ENCODE measurements around the gene OR2AP1. TPM values are rescaled to one million over a fixed set of nuclear protein-coding genes. Genes with fewer than 3 reads are reported as not detected.

Gene OR2AP1
- polyA plus RNA-seq, 3 donors = not detected

DNA sequence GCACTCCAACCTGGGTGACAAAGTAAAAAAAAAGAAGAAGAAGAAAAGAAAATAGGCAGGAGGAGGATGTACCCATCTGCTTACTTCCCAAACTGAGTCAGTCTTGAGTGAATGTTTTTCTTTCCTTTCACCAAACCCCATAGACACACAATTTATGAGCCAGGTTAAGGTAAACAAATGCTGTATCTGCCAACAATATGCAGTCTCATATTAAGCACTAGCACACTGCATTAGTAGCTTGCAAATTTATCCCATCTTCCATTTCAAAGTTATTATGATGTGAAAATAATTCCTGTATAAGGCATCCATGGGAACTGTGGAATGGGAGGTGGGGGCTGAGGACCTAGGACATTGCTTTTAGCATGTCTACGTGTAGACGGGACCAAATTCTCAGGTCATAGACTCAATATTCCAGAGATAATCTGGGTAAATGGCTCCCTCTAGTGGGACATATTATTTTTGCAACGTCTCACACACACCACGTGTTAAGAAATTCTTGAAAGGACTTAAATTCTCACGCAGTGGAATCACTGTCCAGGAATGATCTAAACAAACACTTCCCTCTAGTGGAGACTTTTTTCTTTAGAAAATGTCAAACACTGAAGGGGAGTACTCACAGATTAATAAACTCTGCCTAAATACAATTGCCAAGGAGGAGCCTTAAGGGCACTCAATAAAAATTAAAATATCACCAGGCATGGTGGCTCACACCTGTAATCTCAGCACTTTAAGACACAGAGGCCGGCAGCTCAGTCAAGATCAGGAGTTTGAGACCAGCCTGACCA is 47.3 kb downstream of the OR2AP1 start:
- Histone ChIP-seq H3K36me3 (replicated peaks in 1 of 2; ENCODE audit: control insufficient read depth in 1 of 2, insufficient read depth in 2 of 2, low read length in 2 of 2) (no peaks in the 10 kb centered on the region), H3K9ac (ENCODE audit: insufficient read depth, low read length, poor library complexity, severe bottlenecking) (no peak overlapping the region), H3K27me3 (ENCODE audit: control insufficient read depth in 2 of 2, insufficient read depth in 2 of 2, low read length in 2 of 2) (peaks cover 0 to 2% of the 10 kb centered on the region in 2 donors), H3K9me3 (replicated peaks in 1 of 2; ENCODE audit: control insufficient read depth in 1 of 2, insufficient read depth in 1 of 2, low read length in 2 of 2) (peaks cover 8 to 21% of the 10 kb centered on the region in 2 donors), H3K4me1 (ENCODE audit: control insufficient read depth in 1 of 2, insufficient read depth in 2 of 2, low read length in 2 of 2) (peaks cover 0 to 7% of the 10 kb centered on the region in 2 donors), H3K27ac (ENCODE audit: low read depth in 1 of 2, low read length in 2 of 2) (no peak overlapping the region), H3K79me2 (ENCODE audit: insufficient read depth, low read length) (no peaks in the 10 kb centered on the region), H3K4me3 (replicated peaks in 1 of 3; ENCODE audit: low read depth in 2 of 3, low read length in 3 of 3) (no peak overlapping the region), H3K4me2 (replicated peaks; ENCODE audit: extremely low read depth, low read length, poor library complexity, severe bottlenecking) (no peak overlapping the region), H4K20me1 (ENCODE audit: insufficient read depth, low read length) (no peaks in the 10 kb centered on the region), H2AFZ (ENCODE audit: insufficient read depth, low read depth, low read length, poor library complexity, severe bottlenecking) (no peak overlapping the region)
- DNase-seq = peak; percentile 76 to 91 (median 83)
- intact Hi-C loops (cut with micrococcal nuclease) = loop anchor here (5.0 kb wide), 2 partner anchors 38 to 427 kb away; no protein-coding TSS in a partner anchor
- peaks cover 1 to 13% (median 8%) of the 10 kb centered on the region in 3 donors for H3K27me3 Mint-ChIP-seq (ENCODE audit: low read depth in 3 of 3)
- WGBS (ENCODE audit: insufficient coverage) = no CpG with 5 or more reads among the region's 6 CpGs
- H3K27ac Mint-ChIP-seq = peak overlapping the region in 2 of 7 donors; percentile 44 to 53
- peaks cover 7% of the 10 kb centered on the region for H3K4me1 Mint-ChIP-seq
- no peak overlapping the region for H3K4me3 Mint-ChIP-seq
- peaks cover 12 to 28% (median 24%) of the 10 kb centered on the region in 7 donors for H3K9me3 Mint-ChIP-seq
- no peaks in the 10 kb centered on the region for H3K36me3 Mint-ChIP-seq
- TF ChIP-seq CTCF (IDR thresholded peaks at IDR 0.05) = peak; percentile 94

- H3K4me3 ChIP-seq (replicated peaks in 1 of 3; ENCODE audit: low read depth in 2 of 3, low read length in 3 of 3) = no peak overlapping the region
- H3K4me1 ChIP-seq (ENCODE audit: control insufficient read depth in 1 of 2, insufficient read depth in 2 of 2, low read length in 2 of 2) = peaks cover 3 to 22% of the 10 kb centered on the region in 2 donors
- Mint-ChIP-seq H3K36me3 (peaks cover 0 to 2% of the 10 kb centered on the region in 2 donors), H3K9me3 (peaks cover 3 to 9% (median 4%) of the 10 kb centered on the region in 7 donors), H3K4me1 (peaks cover 24% of the 10 kb centered on the region), H3K27me3 (ENCODE audit: low read depth in 3 of 3) (peaks cover 0 to 13% (median 7%) of the 10 kb centered on the region in 3 donors), H3K4me3 (no peak overlapping the region), H3K27ac (no peak overlapping the region)
- H3K9ac ChIP-seq (ENCODE audit: insufficient read depth, low read length, poor library complexity, severe bottlenecking) = no peak overlapping the region
- H3K27me3 ChIP-seq (ENCODE audit: control insufficient read depth in 2 of 2, insufficient read depth in 2 of 2, low read length in 2 of 2) = no peaks in the 10 kb centered on the region
- H3K9me3 ChIP-seq (replicated peaks in 1 of 2; ENCODE audit: control insufficient read depth in 1 of 2, insufficient read depth in 1 of 2, low read length in 2 of 2) = no peaks in the 10 kb centered on the region
- no peaks in the 10 kb centered on the region for H3K36me3 ChIP-seq (replicated peaks in 1 of 2; ENCODE audit: control insufficient read depth in 1 of 2, insufficient read depth in 2 of 2, low read length in 2 of 2)
- H3K4me2 ChIP-seq (replicated peaks; ENCODE audit: extremely low read depth, low read length, poor library complexity, severe bottlenecking) = no peak overlapping the region
- no peak overlapping the region for H2AFZ ChIP-seq (ENCODE audit: insufficient read depth, low read depth, low read length, poor library complexity, severe bottlenecking)
- no peak for TF ChIP-seq CTCF (IDR thresholded peaks at IDR 0.05)
- intact Hi-C loops (cut with micrococcal nuclease) = loop anchor here in 1 of 2 donors (5.0 kb wide), 1 partner anchor 33 kb away; no protein-coding TSS in a partner anchor
- DNase-seq = peak in 1 of 3 donors; percentile 51
- no peaks in the 10 kb centered on the region for H3K79me2 ChIP-seq (ENCODE audit: insufficient read depth, low read length)
- no peak overlapping the region for H3K27ac ChIP-seq (ENCODE audit: low read depth in 1 of 2, low read length in 2 of 2)
- H4K20me1 ChIP-seq (ENCODE audit: insufficient read depth, low read length) = no peaks in the 10 kb centered on the region
Measured at GRCh38 chr12:55624056-55624455, 51.8 kb downstream of the OR2AP1 start.

Other genes with a start within 250 kb of the OR2AP1 start
- not detected for gene OR6C3, start 241.7 kb upstream of the OR2AP1 start, polyA plus RNA-seq
- gene OR6C75, start 209.5 kb upstream of the OR2AP1 start, polyA plus RNA-seq = not detected
- not detected for gene OR6C65, start 171.9 kb upstream of the OR2AP1 start, polyA plus RNA-seq
- not detected for gene OR6C76, start 146.2 kb upstream of the OR2AP1 start, polyA plus RNA-seq
- gene OR6C2, start 128.4 kb upstream of the OR2AP1 start, polyA plus RNA-seq = under 1 TPM in 1 of 3 donors, not detected in 2; 0.18 TPM
- not detected for gene OR6C70, start 102.3 kb upstream of the OR2AP1 start, polyA plus RNA-seq
- gene OR6C68, start 80.1 kb upstream of the OR2AP1 start, polyA plus RNA-seq = not detected
- gene OR6C4, start 22.9 kb upstream of the OR2AP1 start, polyA plus RNA-seq = not detected
- gene OR10P1, start 64.4 kb downstream of the OR2AP1 start, polyA plus RNA-seq = not detected
- 1 to 10 TPM in 1 of 3 donors, under 1 TPM in 2; 0.23 to 3.3 (median 0.55) TPM for gene ITGA7, start 135.4 kb downstream of the OR2AP1 start, polyA plus RNA-seq
- gene BLOC1S1, start 143.6 kb downstream of the OR2AP1 start, polyA plus RNA-seq = 100 to 1,000 TPM; 222 to 358 (median 223) TPM
- 10 to 100 TPM in 1 of 3 donors, 1 to 10 TPM in 2; 1.2 to 10.4 (median 1.2) TPM for gene RDH5, start 147.9 kb downstream of the OR2AP1 start, polyA plus RNA-seq
- 1,000 to 10,000 TPM in 1 of 3 donors, 100 to 1,000 TPM in 2; 336 to 1,099 (median 988) TPM for gene CD63, start 156.5 kb downstream of the OR2AP1 start, polyA plus RNA-seq
- under 1 TPM; 0.08 to 0.09 (median 0.09) TPM for gene GDF11, start 170.7 kb downstream of the OR2AP1 start, polyA plus RNA-seq
- 100 to 1,000 TPM in 1 of 3 donors, 10 to 100 TPM in 2; 28.9 to 139 (median 98.6) TPM for gene SARNP, start 245.3 kb downstream of the OR2AP1 start, polyA plus RNA-seq
- 100 to 1,000 TPM in 2 of 3 donors, 10 to 100 TPM in 1; 15.5 to 140 (median 137) TPM for gene ORMDL2, start 245.6 kb downstream of the OR2AP1 start, polyA plus RNA-seq

All from CD14-positive monocyte (primary cell).